Lung (tissue), 12 donors: ENCODE results near the gene GATA6. TPM values are rescaled to one million over a fixed set of nuclear protein-coding genes. Genes with fewer than 3 reads are reported as not detected.

Experiments
- ATAC-seq: fragments of 200-7000 bp; cut with Tn5 transposase; one replicate; pipeline ENCODE4 v1.9.1; 2020; ENCODE audit warnings: moderate number of reproducible peaks; ENCODE audit not compliant: insufficient read depth, low FRiP score
- DNase-seq, 3 donors: peaks; one replicate each; pipeline ENCODE4 v3.0.0-alpha.2; 2013 to 2017
- H3K27ac ChIP-seq, 2 donors: one replicate each; pipeline ENCODE4 v1.5.1; 2013; ENCODE audit warnings: mild to moderate bottlenecking in 2 of 2, moderate library complexity in 2 of 2, control low read depth in 1 of 2, inconsistent platforms in 1 of 2, low read depth in 1 of 2, low read length in 1 of 2
- H3K27me3 ChIP-seq, 3 donors: one replicate each; pipeline ENCODE4 v1.5.1; 2013; ENCODE audit warnings: low read length in 2 of 3; ENCODE audit not compliant: control insufficient read depth in 3 of 3, insufficient read depth in 3 of 3
- H3K36me3 ChIP-seq, 4 donors: one replicate each; pipeline ENCODE4 v1.5.1; 2013; ENCODE audit warnings: low read length in 4 of 4, mild to moderate bottlenecking in 1 of 4, moderate library complexity in 1 of 4; ENCODE audit not compliant: control insufficient read depth in 4 of 4, insufficient read depth in 4 of 4
- H3K4me1 ChIP-seq, 5 donors: one replicate each; pipeline ENCODE4 v1.5.1; 2013; ENCODE audit warnings: low read length in 5 of 5, mild to moderate bottlenecking in 2 of 5, moderate library complexity in 1 of 5; ENCODE audit not compliant: control insufficient read depth in 5 of 5, insufficient read depth in 5 of 5
- H3K4me3 ChIP-seq: one replicate; pipeline ENCODE4 v1.5.1; 2013; ENCODE audit warnings: mild to moderate bottlenecking, control low read depth, moderate library complexity
- H3K9ac ChIP-seq, 2 donors: one replicate each; pipeline ENCODE4 v1.5.1; 2013; ENCODE audit warnings: low read length in 2 of 2, control low read depth in 1 of 2; ENCODE audit not compliant: insufficient read depth in 1 of 2
- H3K9me3 ChIP-seq, 4 donors: one replicate each; pipeline ENCODE4 v1.5.1; 2013; ENCODE audit warnings: low read length in 3 of 4, mild to moderate bottlenecking in 1 of 4, moderate library complexity in 1 of 4; ENCODE audit not compliant: control insufficient read depth in 4 of 4, insufficient read depth in 3 of 4
- CTCF ChIP-seq: IDR thresholded peaks from 2 replicates; pipeline ENCODE4 v1.5.1; 2012; ENCODE audit warnings: mild to moderate bottlenecking; ENCODE audit errors: control extremely low read depth, extremely low read depth
- WGBS, 2 donors: extraction: QIAGEN DNeasy Blood & Tissue Kit; methylation state at CpG; one replicate each; pipeline ENCODE4 v1.1.7; 2013; 5-methylcytosine and 5-hydroxymethylcytosine counted together
- polyA plus RNA-seq, 2 donors: library from polyadenylated mRNA; stranded (reverse); fragments of 200-250 nt; gene quantifications; one replicate each; pipeline ENCODE4 v1.2.1, GENCODE V29; 2013
- total RNA-seq, 2 donors: library from RNA; depleted of rRNA in 1 of 2; stranded (reverse); fragments of >200 nt in 1 of 2; gene quantifications; one replicate each; pipeline ENCODE4 v1.2.1, GENCODE V29; 2014 to 2021
- donor health status: control.
- donor health status: control.
- donor health status: Bipolar disorder and iron deficiency.
- donor health status: healthy.
- donor health status: DM: yes; HTN: yes; CAD: no.

The GATA6 gene
- total and polyA plus RNA-seq, 4 donors, result 11.3 to 34.3 (median 21.8) TPM

GRCh38 chr18:22136395-22136794 lies 33.0 kb upstream of the GATA6 start:
- no peak for ATAC-seq
- DNase-seq, result no peak
- no peaks in the 10 kb centered on the region for H3K9me3 ChIP-seq
- no peaks in the 10 kb centered on the region for H3K27me3 ChIP-seq
- H3K4me3 ChIP-seq, result no peak overlapping the region
- 76 to 77% methylated on average over 4 of the region's 4 CpGs for WGBS, 2 donors
- H3K27ac ChIP-seq, result no peak overlapping the region
- H3K4me1 ChIP-seq, result no peaks in the 10 kb centered on the region
- no peak for TF ChIP-seq CTCF
- H3K36me3 ChIP-seq, result no peaks in the 10 kb centered on the region
- no peak overlapping the region for H3K9ac ChIP-seq

GRCh38 chr18:22141211-22141610 lies 28.2 kb upstream of the GATA6 start:
- Histone ChIP-seq H3K36me3 (no peaks in the 10 kb centered on the region), H3K27ac (no peak overlapping the region), H3K4me1 (no peaks in the 10 kb centered on the region), H3K9me3 (no peaks in the 10 kb centered on the region), H3K27me3 (no peaks in the 10 kb centered on the region), H3K9ac (no peak overlapping the region), H3K4me3 (no peak overlapping the region)
- WGBS, 2 donors, result 88 to 91% methylated on average over 4 of the region's 4 CpGs
- no peak for TF ChIP-seq CTCF
- no peak for DNase-seq
- ATAC-seq, result no peak

- H3K27me3 ChIP-seq, result no peaks in the 10 kb centered on the region
- no peak for TF ChIP-seq CTCF
- H3K4me3 ChIP-seq, result no peak overlapping the region
- no peak overlapping the region for H3K9ac ChIP-seq
- WGBS, 2 donors, result 82 to 88% methylated on average over 7 of the region's 7 CpGs
- no peak for DNase-seq
- H3K36me3 ChIP-seq, result no peaks in the 10 kb centered on the region
- H3K9me3 ChIP-seq, result no peaks in the 10 kb centered on the region
- H3K4me1 ChIP-seq, result no peaks in the 10 kb centered on the region
- no peak for ATAC-seq
- no peak overlapping the region for H3K27ac ChIP-seq
These were observed 25.7 kb upstream of the GATA6 start for GRCh38 chr18:22143347-22144340.
